Peyer's patch (tissue), 4 donors: Measurements from ENCODE around the gene PRODH. TPM values are rescaled to one million over a fixed set of nuclear protein-coding genes. Genes with fewer than 3 reads are reported as not detected.
A peak's percentile ranks its signal among the peaks of the same experiment; 100 is the strongest.
"Not testable (repeated sequence)": the region's sequence is repeated elsewhere in the genome, so short reads cannot be mapped to it uniquely, and the experiment has no call there.

Experiments
- DNase-seq, 3 donors: peaks; one replicate each; pipeline ENCODE4 v3.0.0-alpha.2; 2017 to 2019
- H3K27ac ChIP-seq, 4 donors: fragments of 200-600 bp; sonication (generic); one replicate each; pipeline ENCODE4 v1.5.1; 2016 to 2019
- H3K27me3 ChIP-seq, 2 donors: fragments of 200-600 bp; sonication (generic); one replicate each; pipeline ENCODE4 v1.5.1; 2019
- H3K36me3 ChIP-seq, 3 donors: fragments of 200-600 bp; sonication (generic); one replicate each; pipeline ENCODE4 v1.5.1; 2016 to 2019
- H3K4me1 ChIP-seq, 4 donors: fragments of 200-600 bp; sonication (generic); one replicate each; pipeline ENCODE4 v1.5.1; 2016 to 2019
- H3K4me3 ChIP-seq, 4 donors: fragments of 200-600 bp; sonication (generic); 1 replicate in 3 of 4; 2 replicates in 1 of 4; pipeline ENCODE4 v1.5.1; 2016 to 2019; ENCODE audit warnings: mild to moderate bottlenecking in 1 of 4
- H3K9me3 ChIP-seq, 4 donors: fragments of 200-600 bp; sonication (generic); one replicate each; pipeline ENCODE4 v1.5.1; 2016 to 2019; ENCODE audit warnings: mild to moderate bottlenecking in 1 of 4
- CTCF ChIP-seq, 6 experiments: fragments of 450-650 bp in 4 of 6; fragments of 200-600 bp in 2 of 6; sonication (generic) in 1 of 6; IDR thresholded peaks; one replicate each; pipeline ENCODE4 v1.5.1; 2017 to 2019; ENCODE audit warnings: antibody characterized with exemption in 6 of 6, mild to moderate bottlenecking in 3 of 6, moderate library complexity in 1 of 6
- POLR2A ChIP-seq, 2 donors: fragments of 450-650 bp; IDR thresholded peaks; one replicate each; pipeline ENCODE4 v1.5.1; 2017; ENCODE audit warnings: antibody characterized with exemption in 2 of 2, mild to moderate bottlenecking in 2 of 2, moderate library complexity in 2 of 2
- total RNA-seq, 4 donors: library from RNA; depleted of rRNA; stranded (reverse); fragments of >200 nt; gene quantifications; one replicate each; pipeline ENCODE4 v1.1.0, GENCODE V29; 2016

Gene PRODH
- total RNA-seq, 4 donors from 2014 or later = 12.4 to 360 (median 207) TPM

- Histone ChIP-seq H3K4me1 (peaks cover 0 to 6% (median 3%) of the 10 kb centered on the region in 4 donors), H3K4me3 (no peak overlapping the region), H3K9me3 (no peaks in the 10 kb centered on the region), H3K27me3 (peaks cover 0 to 3% of the 10 kb centered on the region in 2 donors), H3K36me3 (no peaks in the 10 kb centered on the region), H3K27ac (no peak overlapping the region)
- DNase-seq = no peak
- TF ChIP-seq POLR2A (IDR thresholded peaks at IDR 0.05) = no peak
- no peak for TF ChIP-seq CTCF (IDR thresholded peaks at IDR 0.05)
These were observed 37.4 kb upstream of the PRODH start for GRCh38 chr22:18973264-18974031.

GRCh38 chr22:18972591-18972990, 36.5 kb upstream of the PRODH start:
- not testable (repeated sequence) for DNase-seq, H3K27ac ChIP-seq, H3K4me1 ChIP-seq, H3K27me3 ChIP-seq, H3K9me3 ChIP-seq, H3K4me3 ChIP-seq, H3K36me3 ChIP-seq

GRCh38 chr22:18972029-18972428, 35.9 kb upstream of the PRODH start:
- not testable (repeated sequence) for H3K27me3 ChIP-seq, H3K4me1 ChIP-seq, DNase-seq, H3K36me3 ChIP-seq, H3K9me3 ChIP-seq, H3K4me3 ChIP-seq, H3K27ac ChIP-seq

- Histone ChIP-seq H3K27me3 (peaks cover 0 to 3% of the 10 kb centered on the region in 2 donors), H3K36me3 (no peaks in the 10 kb centered on the region), H3K4me3 (no peak overlapping the region), H3K27ac (no peak overlapping the region), H3K4me1 (peaks cover 0 to 6% (median 3%) of the 10 kb centered on the region in 4 donors), H3K9me3 (no peaks in the 10 kb centered on the region)
- DNase-seq = no peak
- TF ChIP-seq POLR2A (IDR thresholded peaks at IDR 0.05) (no peak), CTCF (IDR thresholded peaks at IDR 0.05) (no peak)
These were observed 35.2 kb upstream of the PRODH start for GRCh38 chr22:18971321-18971751.

- Histone ChIP-seq H3K4me1 (peaks cover 0 to 6% (median 3%) of the 10 kb centered on the region in 4 donors), H3K36me3 (no peaks in the 10 kb centered on the region), H3K9me3 (no peaks in the 10 kb centered on the region), H3K27me3 (peaks cover 0 to 3% of the 10 kb centered on the region in 2 donors), H3K27ac (no peak overlapping the region), H3K4me3 (peak overlapping the region; percentile 22 to 66 (median 47))
- TF ChIP-seq POLR2A (IDR thresholded peaks at IDR 0.05) (no peak), CTCF (IDR thresholded peaks at IDR 0.05) (no peak)
- DNase-seq = no peak
These were observed 34.8 kb upstream of the PRODH start for GRCh38 chr22:18970948-18971315.

GRCh38 chr22:18970176-18970947, 34.3 kb upstream of the PRODH start:
- TF ChIP-seq CTCF (IDR thresholded peaks at IDR 0.05) (peak in 1 of 6 experiments; percentile 4), POLR2A (IDR thresholded peaks at IDR 0.05) (no peak)
- Histone ChIP-seq H3K27me3 (peaks cover 0 to 3% of the 10 kb centered on the region in 2 donors), H3K27ac (no peak overlapping the region), H3K4me3 (peak overlapping the region; percentile 22 to 66 (median 47)), H3K9me3 (no peaks in the 10 kb centered on the region), H3K4me1 (peaks cover 0 to 6% (median 3%) of the 10 kb centered on the region in 4 donors), H3K36me3 (no peaks in the 10 kb centered on the region)
- no peak for DNase-seq

- not testable (repeated sequence) for H3K27ac ChIP-seq, DNase-seq, H3K27me3 ChIP-seq, H3K36me3 ChIP-seq, H3K9me3 ChIP-seq, H3K4me1 ChIP-seq
- peak overlapping the region in 1 of 4 donors; percentile 66 for H3K4me3 ChIP-seq
These were observed 33.3 kb upstream of the PRODH start for GRCh38 chr22:18969158-18969942.
